ENCODE data around the gene EVC2.

GRCh38 chr4:5712931-5713330 is 4.6 kb upstream of the EVC2 start:
- no peak for TF ChIP-seq CTCF (IDR thresholded peaks at IDR 0.05)
- no peak for TF ChIP-seq POLR2A (IDR thresholded peaks at IDR 0.05)

All from sigmoid colon (tissue), 3 donors.